ENCODE measurements around the gene POP5.

- TF ChIP-seq CTCF (IDR thresholded peaks at IDR 0.05), result no peak
- peak in 1 of 2 donors; percentile 5 for TF ChIP-seq POLR2A (IDR thresholded peaks at IDR 0.05)
These were observed 46.2 kb downstream of the POP5 start for GRCh38 chr12:120534703-120535655.
